DND-41 (cell line): Measurements from ENCODE around the gene CSNK2A1.
A peak's percentile ranks its signal among the peaks of the same experiment; 100 is the strongest.

Source experiments
- ATAC-seq: fragments of 200-7000 bp; cut with Tn5 transposase; 3 replicates; pipeline ENCODE4 v1.9.1; 2021; ENCODE audit warnings: low read depth; ENCODE audit not compliant: insufficient read depth
- DNase-seq: peaks from one replicate; pipeline ENCODE4 v3.0.0-alpha.2; 2020
- H2AFZ ChIP-seq: 2 replicates; pipeline ENCODE4 v1.6.0; 2012; ENCODE audit warnings: low read depth, low read length
- H3K27ac ChIP-seq: 2 replicates; pipeline ENCODE4 v1.5.1; 2012; ENCODE audit warnings: low read length, inconsistent platforms
- H3K27me3 ChIP-seq: fragments of 200-600 bp; sonication (generic); 2 replicates; pipeline ENCODE4 v1.6.0; 2012; ENCODE audit warnings: low read length, mild to moderate bottlenecking, inconsistent platforms; ENCODE audit not compliant: insufficient read depth, poor library complexity
- H3K36me3 ChIP-seq: 2 replicates; pipeline ENCODE4 v1.5.1; 2012; ENCODE audit warnings: low read length, inconsistent platforms; ENCODE audit not compliant: insufficient read depth
- H3K4me1 ChIP-seq: 2 replicates; pipeline ENCODE4 v1.5.1; 2012; ENCODE audit warnings: mild to moderate bottlenecking, low read length; ENCODE audit not compliant: insufficient read depth
- H3K4me2 ChIP-seq: 2 replicates; pipeline ENCODE4 v1.6.0; 2012; ENCODE audit warnings: mild to moderate bottlenecking, moderate library complexity, low read length, inconsistent platforms; ENCODE audit not compliant: insufficient read depth
- H3K4me3 ChIP-seq, 2 experiments: fragments of 200-600 bp in 1 of 2; shearing (Covaris generic) in 1 of 2; 2 replicates each; pipeline ENCODE4 v1.5.1; 2012 to 2016; ENCODE audit warnings: inconsistent platforms in 2 of 2, low read length in 2 of 2, mild to moderate bottlenecking in 2 of 2, low read depth in 1 of 2, moderate library complexity in 1 of 2
- H3K79me2 ChIP-seq: 2 replicates; pipeline ENCODE4 v1.6.0; 2012; ENCODE audit warnings: low read length, inconsistent platforms; ENCODE audit not compliant: insufficient read depth
- H3K9ac ChIP-seq: 2 replicates; pipeline ENCODE4 v1.6.0; 2012; ENCODE audit warnings: low read depth, mild to moderate bottlenecking, inconsistent platforms, low read length, moderate library complexity
- H3K9me3 ChIP-seq: 2 replicates; pipeline ENCODE4 v1.5.1; 2012; ENCODE audit warnings: low read length, moderate library complexity, mild to moderate bottlenecking, inconsistent platforms; ENCODE audit not compliant: insufficient read depth, severe bottlenecking
- H4K20me1 ChIP-seq: 2 replicates; pipeline ENCODE4 v1.6.0; 2012; ENCODE audit warnings: low read length; ENCODE audit not compliant: insufficient read depth
- CTCF ChIP-seq: IDR thresholded peaks from 2 replicates; pipeline ENCODE4 v1.5.1; 2012; ENCODE audit warnings: borderline replicate concordance, low read length, moderate library complexity, mild to moderate bottlenecking; ENCODE audit not compliant: poor library complexity, severe bottlenecking; ENCODE audit errors: extremely low read depth
- EZH2 ChIP-seq: IDR thresholded peaks from 3 replicates; pipeline ENCODE4 v1.6.1; 2012; ENCODE audit warnings: borderline replicate concordance, low read depth, mild to moderate bottlenecking, moderate library complexity, low read length, inconsistent platforms; ENCODE audit not compliant: severe bottlenecking

CSNK2A1 gene

GRCh38 chr20:539191-539590 lies 4.4 kb downstream of the CSNK2A1 start:
- no peaks in the 10 kb centered on the region for H3K9me3 ChIP-seq
- peaks cover 77% of the 10 kb centered on the region for H4K20me1 ChIP-seq
- H3K4me3 ChIP-seq: no peak overlapping the region
- DNase-seq: no peak
- TF ChIP-seq CTCF (no peak), EZH2 (no peak)
- H3K36me3 ChIP-seq: peaks cover 21% of the 10 kb centered on the region
- H3K27ac ChIP-seq: no peak overlapping the region
- peaks cover 50% of the 10 kb centered on the region for H3K4me1 ChIP-seq
- ATAC-seq: no peak
- no peak overlapping the region for H3K9ac ChIP-seq
- H3K4me2 ChIP-seq: peak overlapping the region; percentile 71; the same call in 1 of the 2 replicates
- H3K27me3 ChIP-seq: no peaks in the 10 kb centered on the region
- no peak overlapping the region for H2AFZ ChIP-seq
- peaks cover 94% of the 10 kb centered on the region for H3K79me2 ChIP-seq

GRCh38 chr20:537983-538382 lies 5.6 kb downstream of the CSNK2A1 start:
- no peak overlapping the region for H3K4me3 ChIP-seq
- peaks cover 46% of the 10 kb centered on the region for H3K4me1 ChIP-seq
- peak overlapping the region; percentile 71; the same call in 1 of the 2 replicates for H3K4me2 ChIP-seq
- no peak overlapping the region for H3K27ac ChIP-seq
- TF ChIP-seq CTCF (no peak), EZH2 (no peak)
- DNase-seq (no peak), ATAC-seq (no peak)
- H3K9ac ChIP-seq: no peak overlapping the region
- no peaks in the 10 kb centered on the region for H3K27me3 ChIP-seq
- H4K20me1 ChIP-seq: peaks cover 90% of the 10 kb centered on the region
- peaks cover 100% of the 10 kb centered on the region for H3K79me2 ChIP-seq
- H3K36me3 ChIP-seq: peaks cover 29% of the 10 kb centered on the region
- H3K9me3 ChIP-seq: no peaks in the 10 kb centered on the region
- H2AFZ ChIP-seq: no peak overlapping the region

- Histone ChIP-seq H3K79me2 (peaks cover 100% of the 10 kb centered on the region), H3K4me3 (no peak overlapping the region), H3K27ac (no peak overlapping the region), H3K4me2 (no peak overlapping the region), H3K9me3 (no peaks in the 10 kb centered on the region), H3K4me1 (peaks cover 32% of the 10 kb centered on the region), H3K36me3 (peaks cover 35% of the 10 kb centered on the region), H4K20me1 (peaks cover 92% of the 10 kb centered on the region), H2AFZ (no peak overlapping the region), H3K9ac (no peak overlapping the region), H3K27me3 (no peaks in the 10 kb centered on the region)
- ATAC-seq (no peak), DNase-seq (no peak)
- TF ChIP-seq CTCF: no peak
- TF ChIP-seq EZH2: no peak
Measured at GRCh38 chr20:536426-537010, 7.1 kb downstream of the CSNK2A1 start.
